IPS-NIHi7 (cell line): ENCODE measurements around the gene SLC16A6.
"Not testable (repeated sequence)": the region's sequence is repeated elsewhere in the genome, so short reads cannot be mapped to it uniquely, and the experiment has no call there.

ENCODE experiments used
- DNase-seq: peaks from one replicate; pipeline ENCODE4 v3.0.0; 2012; ENCODE audit warnings: mixed read lengths; ENCODE audit errors: extremely low spot score

SLC16A6 gene

GRCh38 chr17:68314916-68315535 lies 24.1 kb upstream of the SLC16A6 start:
- no peak for DNase-seq

GRCh38 chr17:68310152-68310551 lies 19.2 kb upstream of the SLC16A6 start:
- DNase-seq: no peak

GRCh38 chr17:68309066-68309670 lies 18.2 kb upstream of the SLC16A6 start:
- not testable (repeated sequence) for DNase-seq

- DNase-seq: not testable (repeated sequence)
Observed at GRCh38 chr17:68308486-68308885, 17.6 kb upstream of the SLC16A6 start.

GRCh38 chr17:68307443-68307842 lies 16.5 kb upstream of the SLC16A6 start:
- DNase-seq: no peak

GRCh38 chr17:68306819-68307218 lies 15.9 kb upstream of the SLC16A6 start:
- no peak for DNase-seq

- DNase-seq: no peak
Observed at GRCh38 chr17:68305142-68305541, 14.2 kb upstream of the SLC16A6 start.

GRCh38 chr17:68304706-68305105 lies 13.8 kb upstream of the SLC16A6 start:
- no peak for DNase-seq

- DNase-seq: no peak
Observed at GRCh38 chr17:68302666-68303065, 11.7 kb upstream of the SLC16A6 start.

GRCh38 chr17:68302066-68302564 lies 11.2 kb upstream of the SLC16A6 start:
- no peak for DNase-seq

GRCh38 chr17:68301438-68301959 lies 10.6 kb upstream of the SLC16A6 start:
- DNase-seq: peak; percentile 53

- no peak for DNase-seq
Observed at GRCh38 chr17:68299817-68300216, 8.9 kb upstream of the SLC16A6 start.

- no peak for DNase-seq
Observed at GRCh38 chr17:68298601-68299000, 7.7 kb upstream of the SLC16A6 start.

- no peak for DNase-seq
Observed at GRCh38 chr17:68297195-68297594, 6.3 kb upstream of the SLC16A6 start.

- DNase-seq: peak; percentile 38
Observed at GRCh38 chr17:68296217-68297191, 5.6 kb upstream of the SLC16A6 start.

GRCh38 chr17:68295086-68295485 lies 4.2 kb upstream of the SLC16A6 start:
- DNase-seq: no peak

GRCh38 chr17:68294617-68295016 lies 3.7 kb upstream of the SLC16A6 start:
- no peak for DNase-seq

- no peak for DNase-seq
Observed at GRCh38 chr17:68294196-68294555, 3.2 kb upstream of the SLC16A6 start.

GRCh38 chr17:68293490-68294195 lies 2.7 kb upstream of the SLC16A6 start:
- DNase-seq: no peak

- no peak for DNase-seq
Observed at GRCh38 chr17:68292689-68293040, 1.7 kb upstream of the SLC16A6 start.

- DNase-seq: peak; percentile 79
Observed at GRCh38 chr17:68291836-68292688, 1.1 kb upstream of the SLC16A6 start.
